GM21529 (cell line): Measurements from ENCODE around the gene RRP1.
A peak's percentile ranks its signal among the peaks of the same experiment; 100 is the strongest.

Experiments
- ATAC-seq: cut with Tn5 transposase; IDR thresholded peaks from one replicate; pipeline ENCODE4 v1.9.1; 2021; ENCODE audit not compliant: unreplicated experiment

The RRP1 gene, protein sequence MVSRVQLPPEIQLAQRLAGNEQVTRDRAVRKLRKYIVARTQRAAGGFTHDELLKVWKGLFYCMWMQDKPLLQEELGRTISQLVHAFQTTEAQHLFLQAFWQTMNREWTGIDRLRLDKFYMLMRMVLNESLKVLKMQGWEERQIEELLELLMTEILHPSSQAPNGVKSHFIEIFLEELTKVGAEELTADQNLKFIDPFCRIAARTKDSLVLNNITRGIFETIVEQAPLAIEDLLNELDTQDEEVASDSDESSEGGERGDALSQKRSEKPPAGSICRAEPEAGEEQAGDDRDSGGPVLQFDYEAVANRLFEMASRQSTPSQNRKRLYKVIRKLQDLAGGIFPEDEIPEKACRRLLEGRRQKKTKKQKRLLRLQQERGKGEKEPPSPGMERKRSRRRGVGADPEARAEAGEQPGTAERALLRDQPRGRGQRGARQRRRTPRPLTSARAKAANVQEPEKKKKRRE

DNA sequence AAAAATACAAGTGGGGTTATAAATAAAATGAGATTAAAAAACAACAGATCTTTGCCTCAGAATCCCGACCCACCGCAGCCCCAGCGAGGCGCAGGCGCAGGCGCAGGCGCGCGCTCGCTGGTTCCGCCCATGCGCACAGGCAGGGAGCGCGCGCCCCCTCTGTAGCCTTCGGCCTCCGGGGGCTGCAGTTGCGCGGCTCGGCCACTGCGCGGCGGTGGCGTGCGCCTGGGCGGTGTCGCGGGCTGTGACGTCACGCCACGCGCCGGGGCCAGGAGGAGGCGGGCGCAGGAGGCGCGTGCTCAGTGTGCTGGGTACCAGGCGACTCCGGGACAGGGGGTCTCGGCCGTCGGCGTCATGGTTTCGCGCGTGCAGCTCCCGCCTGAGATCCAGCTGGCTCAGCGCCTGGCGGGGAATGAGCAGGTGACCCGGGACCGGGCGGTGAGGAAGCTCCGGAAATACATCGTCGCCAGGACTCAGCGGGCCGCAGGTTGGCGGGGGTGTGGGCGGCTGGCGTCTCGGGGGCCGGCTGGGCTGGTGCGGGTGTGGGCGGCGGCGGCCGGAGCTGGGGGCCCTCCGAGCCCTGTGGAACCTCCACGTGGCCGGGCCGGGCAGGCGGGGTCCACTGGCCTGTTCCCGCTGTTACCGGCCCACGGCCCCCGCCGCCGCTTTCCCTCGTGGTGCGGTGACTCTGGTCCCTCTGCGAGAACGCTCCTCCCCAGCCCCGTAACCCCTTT, at the start of gene RRP1:
Gene RRP1 (plus strand): TSS at position 302 of the 734 bp plus-strand sequence. CDS start 53 bp downstream, at position 355.
- ATAC-seq = peak; percentile 73

DNA sequence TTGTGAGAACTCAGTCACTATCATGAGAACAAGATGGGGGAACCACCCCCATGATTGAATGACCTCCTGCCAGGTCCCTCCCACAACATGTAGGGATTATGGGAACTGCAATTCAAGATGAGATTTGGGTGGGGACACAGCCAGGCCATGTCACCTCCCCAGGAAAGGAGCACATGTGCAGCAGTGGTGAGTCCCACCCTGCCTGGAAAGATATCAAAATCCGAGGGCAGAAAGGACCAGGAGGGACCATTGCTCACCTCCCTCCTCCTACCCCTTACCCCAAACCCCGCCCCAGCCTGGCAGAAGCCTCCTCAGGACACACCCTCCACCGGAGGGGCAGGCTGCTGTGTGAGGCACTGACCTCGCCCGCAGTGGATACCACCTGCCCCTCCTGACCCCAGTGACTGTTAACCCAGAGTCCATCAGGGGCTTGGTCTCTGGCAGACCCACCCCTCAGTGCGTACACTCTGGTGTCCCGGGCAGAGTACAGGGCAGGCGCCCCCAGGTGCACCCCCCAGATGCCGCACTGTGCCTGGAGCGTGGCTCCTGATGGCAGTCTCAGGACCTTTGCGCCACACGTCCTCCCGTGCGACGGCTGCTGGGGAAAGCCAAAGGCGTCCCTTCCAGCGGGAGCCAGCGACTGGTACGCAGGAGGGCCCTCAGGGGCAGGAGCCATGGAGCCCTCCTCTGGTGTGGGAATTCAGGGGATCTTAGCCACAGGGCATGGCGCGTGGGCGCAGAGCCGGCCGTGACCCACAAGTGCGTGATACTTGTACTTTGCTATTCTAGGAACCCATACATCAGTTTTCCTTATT, 49.5 kb upstream of the RRP1 start:
- no peak for ATAC-seq

DNA sequence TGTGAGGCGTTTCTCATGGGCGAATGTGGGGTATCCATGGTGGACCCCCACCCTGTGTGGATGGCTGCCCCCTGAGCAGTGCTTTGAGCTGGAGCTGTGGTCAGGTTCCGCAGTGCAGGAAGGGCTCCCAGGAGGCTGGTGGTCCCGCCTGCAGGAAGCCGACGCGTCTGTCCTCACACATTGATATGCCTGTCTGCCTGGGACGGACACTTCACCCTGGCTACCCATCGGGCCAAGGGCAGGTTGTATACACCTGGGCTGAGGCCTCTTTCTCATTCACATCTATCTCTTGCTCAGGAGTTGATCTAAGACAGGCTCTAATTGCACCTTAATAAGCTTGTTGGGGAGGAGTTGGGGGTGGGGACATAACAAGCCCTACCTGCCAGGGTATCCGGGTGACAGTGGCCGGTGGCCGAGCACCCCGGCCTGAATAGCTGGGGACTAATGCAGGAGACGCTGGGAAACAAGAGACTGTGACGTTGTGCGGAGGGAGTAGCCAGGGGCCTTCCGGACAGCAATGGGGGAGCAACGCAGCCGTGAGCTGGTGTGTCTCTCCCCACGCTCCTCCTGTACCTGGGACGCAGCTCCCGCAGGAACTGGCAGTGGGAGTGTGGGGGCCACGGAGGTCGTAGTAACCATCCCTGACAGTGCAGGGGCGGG, 48.8 kb upstream of the RRP1 start:
- no peak for ATAC-seq

DNA sequence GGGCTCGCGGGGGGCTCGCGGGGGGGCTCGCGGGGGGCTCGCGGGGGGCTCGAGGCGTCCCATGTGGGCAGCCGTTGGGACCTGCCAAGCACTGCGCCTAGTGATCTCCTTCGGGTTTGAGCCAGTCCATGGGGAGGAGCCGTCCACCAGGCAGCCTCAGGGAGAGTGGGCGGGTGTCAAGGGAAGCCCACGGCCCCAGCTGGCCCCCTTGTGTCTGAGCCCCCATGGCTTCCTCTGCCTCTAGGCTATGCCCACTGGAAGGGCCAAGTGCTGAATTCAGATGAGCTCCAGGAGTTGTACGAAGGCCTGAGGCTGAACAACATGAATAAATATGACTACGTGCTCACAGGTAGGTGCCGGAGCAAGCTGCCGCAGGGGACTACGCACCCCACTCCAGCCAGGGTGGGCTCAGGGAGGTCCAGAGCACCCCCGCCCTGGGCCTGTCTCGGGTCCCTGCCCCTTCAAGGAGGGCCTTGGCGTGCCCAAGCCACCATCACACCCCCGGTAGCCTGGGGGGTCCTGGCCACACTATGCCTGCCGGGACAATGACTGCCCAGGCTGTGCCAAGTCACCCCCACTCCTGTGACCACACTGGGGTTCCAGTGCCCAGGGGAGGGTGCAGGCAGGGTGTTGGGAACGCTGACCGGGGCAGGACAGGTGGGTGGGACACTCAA, 47.8 kb upstream of the RRP1 start:
- ATAC-seq = no peak

DNA sequence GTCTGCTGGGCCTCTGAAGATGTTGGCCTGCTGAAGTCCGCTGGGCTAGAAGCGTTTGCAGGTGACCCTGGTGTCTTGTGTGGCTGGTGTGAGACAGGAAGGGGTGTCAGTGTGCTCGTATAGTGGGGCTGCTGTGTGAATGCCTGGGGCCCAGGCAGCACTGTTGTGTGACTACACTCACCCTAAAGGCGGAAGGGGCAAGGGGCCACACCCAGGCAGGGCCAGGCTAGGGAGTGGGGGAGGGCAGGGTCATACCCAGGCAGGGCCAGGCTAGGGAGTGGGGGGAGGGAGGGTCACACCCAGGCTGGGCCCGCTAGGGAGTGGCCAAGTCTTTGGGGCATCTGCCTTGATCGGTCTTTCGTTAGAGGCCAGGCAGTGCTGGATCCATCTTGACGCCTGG, 45.4 kb upstream of the RRP1 start:
- ATAC-seq = no peak

DNA sequence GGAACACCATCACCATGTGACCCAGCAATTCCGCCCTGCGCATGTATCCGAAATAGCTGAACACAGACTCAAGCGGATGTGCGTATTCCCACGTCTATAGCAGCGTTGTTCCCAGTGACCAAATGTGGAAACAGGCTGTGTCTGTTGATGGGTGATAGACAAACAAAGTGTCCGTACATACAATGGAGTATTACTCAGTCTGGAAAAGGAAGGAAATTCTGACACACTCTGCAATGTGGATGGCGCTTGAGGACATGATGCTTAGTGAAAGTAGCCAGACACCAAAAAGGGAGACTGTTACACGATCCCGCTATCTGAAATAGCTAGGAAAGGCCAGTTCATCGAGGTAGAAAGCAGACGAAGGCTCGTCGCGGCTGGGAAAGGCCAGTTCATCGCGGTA, 44.7 kb upstream of the RRP1 start:
- no peak for ATAC-seq

DNA sequence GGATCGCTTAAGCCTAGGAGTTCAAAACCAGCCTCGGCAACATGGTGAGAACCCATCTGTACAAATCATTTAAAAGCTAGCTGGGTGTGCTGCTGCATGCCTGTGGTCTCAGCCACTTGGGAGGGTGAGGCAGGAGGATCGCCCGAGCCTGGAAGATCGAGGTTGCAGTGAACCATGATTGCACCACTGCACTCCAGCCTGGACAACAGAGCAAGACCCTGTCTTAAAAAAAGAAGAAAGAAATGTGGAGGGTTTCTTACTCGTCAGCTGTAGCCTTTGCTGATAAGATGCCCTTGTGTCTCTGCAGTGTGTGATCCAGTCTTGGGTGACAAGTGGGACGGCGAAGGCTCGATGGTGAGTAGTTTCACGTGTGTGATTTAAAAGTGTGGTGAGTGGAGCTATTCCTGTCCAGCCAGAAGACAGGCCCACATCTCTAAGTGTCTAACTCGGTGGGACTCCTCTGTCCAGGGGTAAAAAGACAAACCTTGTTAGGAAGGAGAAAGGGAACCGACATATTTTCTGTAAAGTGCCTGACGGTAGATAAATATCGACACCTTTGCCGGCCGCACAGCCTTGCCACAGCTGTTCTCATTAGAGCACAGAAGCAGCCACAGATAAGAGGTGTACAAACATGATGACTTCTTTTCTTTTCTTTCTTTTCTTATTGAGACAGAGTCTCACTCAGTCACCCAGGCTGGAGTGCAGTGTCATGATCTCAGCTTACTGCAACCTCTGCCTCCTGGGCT, 43.4 kb upstream of the RRP1 start:
- ATAC-seq = no peak

DNA sequence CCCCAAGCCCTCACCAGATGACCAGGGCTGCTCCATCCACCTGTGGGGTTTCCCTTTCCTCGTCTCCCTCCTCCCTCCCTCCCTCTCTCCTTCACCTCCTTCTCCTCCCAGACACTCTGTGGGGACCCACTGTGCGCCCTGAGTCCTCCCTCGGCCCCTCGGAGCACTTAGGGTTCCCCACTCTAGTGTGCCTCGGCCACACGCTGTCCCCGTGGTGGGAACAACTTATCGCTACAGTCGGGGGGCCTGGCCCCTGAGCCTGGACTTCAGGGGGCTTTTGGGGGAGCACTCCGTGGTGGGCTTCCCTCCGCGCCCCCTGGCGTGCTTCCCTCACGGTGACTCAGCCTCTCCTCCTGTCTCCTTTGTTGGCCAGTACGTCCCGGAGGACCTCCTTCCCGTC, 40.8 kb upstream of the RRP1 start:
- ATAC-seq = no peak

DNA sequence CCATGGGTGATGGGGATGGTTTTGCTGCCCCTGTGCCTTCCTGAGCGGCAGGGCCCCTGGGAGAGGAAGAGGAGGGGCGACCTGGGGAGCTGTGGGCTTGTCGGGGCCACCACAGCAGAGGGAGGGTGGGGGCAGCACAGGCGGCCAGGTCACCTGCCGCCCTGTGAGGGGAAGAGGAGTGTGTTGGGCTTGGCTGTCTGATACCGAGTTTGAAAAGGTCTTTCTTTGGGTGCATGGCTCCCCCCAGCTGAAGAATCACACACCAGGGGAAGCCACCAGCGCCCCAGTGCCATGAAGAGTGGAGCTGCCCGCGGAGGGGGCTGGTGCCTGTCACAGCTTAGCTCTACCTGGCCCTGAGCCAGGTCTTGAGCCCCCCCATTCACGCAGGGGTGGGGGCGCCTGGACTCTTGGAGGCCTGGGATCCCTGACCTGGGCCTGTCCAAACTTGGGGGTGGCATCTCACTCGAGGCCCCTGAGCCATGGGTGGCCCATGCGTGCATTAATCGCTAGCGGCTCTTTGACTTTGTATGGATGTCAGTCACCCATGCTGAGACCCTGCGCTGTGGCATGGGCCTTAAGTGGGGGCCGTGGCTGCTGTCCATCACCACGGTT, 39.6 kb upstream of the RRP1 start:
- no peak for ATAC-seq

DNA sequence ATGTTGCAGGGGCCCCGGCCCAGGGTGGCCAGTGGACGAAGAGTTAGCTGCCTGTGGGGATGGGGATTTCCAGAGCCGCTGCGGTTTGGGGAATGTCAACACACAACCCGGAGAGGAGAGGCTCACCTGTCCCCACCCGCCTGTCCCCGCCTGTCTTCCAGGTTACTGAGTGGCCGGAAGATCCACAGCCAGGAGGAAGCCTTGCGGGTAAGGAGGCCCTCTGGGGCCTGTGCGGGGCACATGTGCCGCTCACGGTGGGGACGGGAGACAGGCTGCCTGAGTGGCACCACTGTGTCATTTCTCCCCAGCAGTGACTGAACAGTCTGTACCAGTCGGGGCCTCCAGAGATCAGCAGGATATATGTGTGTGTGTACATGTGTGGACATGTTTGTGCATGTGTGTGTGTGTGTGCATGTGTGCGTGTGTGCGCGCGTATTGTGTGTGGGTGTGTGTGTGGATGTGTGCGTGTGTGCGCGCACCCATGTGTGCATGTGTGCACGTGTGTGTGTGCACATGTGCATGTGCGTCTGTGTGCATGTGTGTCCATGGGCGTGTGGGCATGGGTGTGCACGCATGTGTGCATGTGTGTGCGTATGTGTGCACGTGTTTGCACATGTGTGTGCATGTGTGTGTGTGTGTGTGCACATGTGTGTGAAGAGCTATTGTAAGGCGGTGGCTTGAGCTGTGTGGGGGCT, 38.9 kb upstream of the RRP1 start:
- ATAC-seq = no peak

DNA sequence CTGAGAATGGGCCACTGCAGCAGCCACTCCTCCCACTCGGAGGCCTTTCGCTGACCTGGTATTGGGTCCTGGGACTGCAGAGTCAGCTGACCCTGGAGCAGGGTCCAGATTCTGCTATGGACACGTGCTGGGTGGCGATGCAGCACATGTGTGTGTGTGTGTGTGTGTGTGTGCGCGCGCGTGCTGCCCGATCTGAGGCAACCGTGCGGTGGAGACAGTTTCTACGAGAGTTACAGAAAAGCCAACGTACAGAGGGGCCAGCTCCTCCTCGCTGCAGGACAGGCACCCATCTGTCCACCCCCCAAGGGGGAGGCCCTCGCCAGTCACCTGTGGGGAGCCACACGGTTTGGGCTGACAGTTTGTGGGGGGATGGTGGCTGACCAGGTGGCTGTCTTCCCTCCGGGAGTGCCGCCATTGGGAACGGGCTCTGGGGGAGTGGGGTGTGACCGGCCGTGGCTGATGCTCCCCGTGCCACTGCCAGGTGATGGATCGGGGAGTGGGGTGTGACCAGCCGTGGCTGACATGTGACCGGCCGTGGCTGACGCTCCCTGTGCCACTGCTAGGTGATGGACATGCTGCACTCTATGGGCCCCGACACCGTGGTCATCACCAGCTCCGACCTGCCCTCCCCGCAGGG, 37.3 kb upstream of the RRP1 start:
- ATAC-seq = no peak

DNA sequence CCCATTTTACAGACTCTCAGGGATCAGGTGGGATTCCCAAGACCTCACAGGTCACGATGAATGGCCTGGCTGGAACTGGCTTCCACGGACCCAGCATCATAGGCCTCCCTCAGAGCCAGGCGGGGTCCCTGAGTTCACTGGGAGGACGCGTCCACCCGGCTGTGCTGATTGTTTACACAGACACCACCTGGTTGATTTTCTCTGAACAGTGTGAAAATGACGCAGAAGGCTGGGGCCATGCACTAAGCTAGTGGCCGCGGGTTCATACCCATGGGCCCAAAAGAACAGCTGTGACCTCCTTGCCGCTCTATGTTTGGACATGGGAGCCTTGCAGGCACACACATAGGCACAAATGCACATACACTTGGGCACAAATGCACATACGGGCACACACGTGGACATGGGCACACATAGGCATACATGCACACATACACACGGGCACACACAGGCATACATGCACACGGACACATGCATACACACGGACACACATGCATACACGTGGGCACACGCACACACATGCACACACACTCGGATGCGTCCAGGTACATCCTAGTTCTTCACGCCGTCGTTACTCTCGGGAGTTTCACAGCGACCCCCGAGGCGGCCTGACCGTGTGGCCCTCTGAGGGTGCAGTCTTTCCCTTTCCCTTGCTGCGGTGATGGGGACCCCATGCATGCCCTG, 36.5 kb upstream of the RRP1 start:
- no peak for ATAC-seq

DNA sequence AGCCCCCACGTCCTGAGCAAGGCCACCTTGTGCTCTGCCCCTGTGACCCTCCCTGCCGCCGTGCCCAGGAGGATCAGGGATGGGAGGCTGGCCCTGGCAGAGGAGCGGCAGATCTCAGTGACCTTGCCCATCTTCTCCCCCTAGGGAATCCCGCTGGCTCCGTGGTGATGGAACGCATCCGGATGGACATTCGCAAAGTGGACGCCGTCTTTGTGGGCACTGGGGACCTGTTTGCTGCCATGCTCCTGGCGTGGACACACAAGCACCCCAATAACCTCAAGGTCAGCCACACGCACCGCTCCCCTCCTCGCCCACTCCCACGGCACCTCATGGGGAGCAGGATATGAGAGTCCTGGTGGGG, 36.0 kb upstream of the RRP1 start:
- ATAC-seq = no peak

DNA sequence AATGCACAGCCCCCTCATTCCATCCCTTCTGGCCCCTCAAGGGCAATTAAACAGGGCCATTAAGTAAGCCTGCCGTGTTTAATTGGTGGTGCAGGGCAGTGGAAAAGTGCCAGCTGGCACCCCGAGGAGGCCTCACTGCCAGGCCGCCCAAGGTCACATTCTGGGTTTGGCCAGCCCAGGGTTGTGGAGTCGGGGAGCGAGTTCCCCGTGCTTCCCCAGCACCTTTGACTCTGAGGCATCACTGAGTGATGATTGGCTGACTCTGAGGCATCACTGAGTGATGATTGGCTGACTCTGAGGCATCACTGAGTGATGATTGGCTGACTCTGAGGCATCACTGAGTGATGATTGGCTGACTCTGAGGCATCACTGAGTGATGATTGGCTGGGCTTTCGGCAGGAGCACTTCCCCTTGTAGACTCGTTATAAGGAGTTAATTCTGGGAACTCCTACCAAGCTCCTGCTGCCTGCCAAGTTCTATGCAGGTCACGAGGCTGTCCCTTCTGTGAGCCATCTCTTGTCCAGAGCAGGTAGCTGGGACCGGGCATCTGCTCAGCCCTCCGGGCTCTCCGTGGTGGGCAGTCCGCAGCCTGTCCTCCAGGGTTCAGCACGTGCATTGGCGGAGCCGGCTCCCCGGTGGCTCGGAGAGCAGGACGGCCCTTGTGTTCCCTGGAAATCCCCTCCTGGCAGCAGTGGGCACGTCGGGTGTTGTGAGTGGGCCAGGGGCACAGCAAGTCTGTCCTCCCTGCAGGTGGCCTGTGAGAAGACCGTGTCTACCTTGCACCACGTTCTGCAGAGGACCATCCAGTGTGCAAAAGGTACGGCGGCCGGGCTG, 34.2 kb upstream of the RRP1 start:
- ATAC-seq = no peak

DNA sequence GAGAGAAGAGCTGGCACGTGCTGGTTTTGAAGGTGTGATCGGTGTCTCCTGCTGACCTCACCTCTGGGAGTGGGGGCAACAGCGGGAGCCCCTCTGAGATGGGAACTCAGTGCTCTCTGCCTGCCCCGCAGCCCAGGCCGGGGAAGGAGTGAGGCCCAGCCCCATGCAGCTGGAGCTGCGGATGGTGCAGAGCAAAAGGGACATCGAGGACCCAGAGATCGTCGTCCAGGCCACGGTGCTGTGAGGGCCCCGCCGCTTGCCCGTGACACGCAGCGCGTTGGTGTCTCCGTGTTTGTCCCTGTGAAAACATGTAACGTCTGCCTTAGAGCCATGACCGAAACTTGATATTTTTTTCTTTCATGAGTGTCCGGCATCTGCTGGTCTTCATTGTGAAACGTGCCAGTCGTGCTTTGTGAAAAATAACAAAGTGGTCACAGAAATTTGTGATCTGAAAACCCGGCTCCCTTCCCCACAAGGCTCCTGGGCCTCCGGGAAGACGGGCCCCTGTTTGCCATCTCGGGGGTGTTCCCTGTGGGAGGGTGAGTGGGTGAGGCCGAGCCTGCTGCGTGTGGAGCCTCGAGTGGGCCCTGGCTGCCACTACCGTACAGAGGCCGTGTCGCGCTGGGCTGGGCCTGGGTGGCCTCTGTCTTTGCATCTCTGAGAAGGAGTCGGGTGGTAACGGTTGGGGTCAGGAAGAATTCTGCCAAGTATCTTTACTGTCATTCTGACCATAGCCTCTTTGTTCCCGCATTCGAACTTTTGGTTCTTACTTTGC, 33.4 kb upstream of the RRP1 start:
- no peak for ATAC-seq

DNA sequence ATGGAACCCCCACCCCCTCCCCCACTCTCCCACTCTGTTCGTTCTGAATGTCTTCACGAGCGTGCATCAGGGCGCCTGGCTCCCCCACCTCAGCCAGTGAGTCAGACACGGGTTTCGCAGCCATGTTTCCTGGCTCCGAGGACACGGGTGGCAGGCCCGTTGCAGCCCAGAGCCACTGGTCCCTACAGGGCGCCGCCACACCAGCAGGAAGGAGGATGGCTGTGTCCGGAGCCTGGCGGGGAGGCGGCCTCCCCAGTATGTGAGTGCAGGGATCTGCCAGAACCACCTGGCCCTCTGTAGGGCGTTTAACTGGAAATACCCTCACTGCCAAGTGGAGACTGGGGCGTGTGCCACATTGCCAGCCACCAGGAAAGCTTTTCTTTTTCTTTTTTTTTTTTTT, 31.8 kb upstream of the RRP1 start:
- no peak for ATAC-seq
